Ovary (tissue), 9 donors: ENCODE results near the gene TMEM235. TPM values are rescaled to one million over a fixed set of nuclear protein-coding genes. Genes with fewer than 3 reads are reported as not detected.
A peak's percentile ranks its signal among the peaks of the same experiment; 100 is the strongest.
"Not testable (repeated sequence)": the region's sequence is repeated elsewhere in the genome, so short reads cannot be mapped to it uniquely, and the experiment has no call there.

Experiments
- DNase-seq, 5 donors: peaks; one replicate each; pipeline ENCODE4 v3.0.0-alpha.2; 2019 to 2020
- H3K27ac ChIP-seq, 2 donors: fragments of 200-600 bp; one replicate each; pipeline versions ENCODE4 v1.5.1 to v1.8.0; 2019 to 2022
- H3K27me3 ChIP-seq: fragments of 200-600 bp; one replicate; pipeline ENCODE4 v1.8.0; 2022
- H3K36me3 ChIP-seq: fragments of 200-600 bp; sonication (generic); one replicate; pipeline ENCODE4 v1.5.1; 2019
- H3K4me1 ChIP-seq: one replicate; pipeline ENCODE4 v1.8.1; 2013; ENCODE audit warnings: mild to moderate bottlenecking, moderate library complexity; ENCODE audit not compliant: insufficient read depth
- H3K4me3 ChIP-seq: fragments of 200-600 bp; sonication (generic); one replicate; pipeline ENCODE4 v1.5.1; 2017
- H3K9me3 ChIP-seq, 2 donors: fragments of 200-600 bp in 1 of 2; sonication (generic) in 1 of 2; one replicate each; pipeline versions ENCODE4 v1.5.1 to v1.8.1; 2013 to 2019; ENCODE audit warnings: mild to moderate bottlenecking in 1 of 2, moderate library complexity in 1 of 2
- EP300 ChIP-seq: sonication (generic); formaldehyde crosslinking; IDR thresholded peaks from one replicate; pipeline ENCODE4 v1.6.1; 2017; ENCODE audit warnings: antibody characterized with exemption
- POLR2A ChIP-seq: fragments of 450-650 bp; IDR thresholded peaks from one replicate; pipeline ENCODE4 v1.6.1; 2017; ENCODE audit warnings: antibody characterized with exemption, mild to moderate bottlenecking, moderate library complexity
- WGBS, 3 donors: extraction: QIAGEN DNeasy Blood & Tissue Kit in 1 of 3; methylation state at CpG; one replicate each; pipeline versions ENCODE4 v1.1.5 to v1.1.7; 2013 to 2017; 5-methylcytosine and 5-hydroxymethylcytosine counted together
- intact Hi-C, 4 donors: fragments of 100-400 bp; cut with DNase I; formaldehyde crosslinking; loops; one replicate each; pipeline versions ENCODE4 v1.11.0 to v1.15.1; 2022 to 2023
- polyA plus RNA-seq, 2 donors: library from polyadenylated mRNA; stranded (reverse); fragments of 200-250 nt in 1 of 2; fragments of 350-450 nt in 1 of 2; fragmentation: Illumina TruSeq in 1 of 2; extraction: RNeasy Lipid Tissue Mini Kit (QIAGEN cat#74804) in 1 of 2; gene quantifications; one replicate each; pipeline ENCODE4 v1.2.3, GENCODE V29; 2013 to 2014
- total RNA-seq, 7 donors: library from RNA; depleted of rRNA in 2 of 7; stranded (reverse); fragments of >200 nt in 2 of 7; fragmentation: NEBNext Ultra II Directional in 3 of 7; extraction: Animal tissue kit (Norgen Biotek cat#: 25700) in 3 of 7; gene quantifications; one replicate each; pipeline versions ENCODE4 v1.1.0 to v1.2.4, GENCODE V29; 2016 to 2023
- TF ChIP-seq, protein P1 (sequence below), 3 donors: fragments of 450-650 bp in 2 of 3; fragments of 200-600 bp in 1 of 3; IDR thresholded peaks; one replicate each; pipeline versions ENCODE4 v1.5.1 to v1.8.0; 2016 to 2022; ENCODE audit warnings: antibody characterized with exemption in 3 of 3, mild to moderate bottlenecking in 1 of 3
- donor health status: DM: no; HTN: no; CAD: no; lungs with moderate emphysema.
- donor health status: DM: no; HTN: no; CAD: no.
- donor health status: Bipolar disorder and iron deficiency.
- donor health status: DM: yes; HTN: yes; CAD: no.
- donor health status: DM: no; HTN: no; CAD: no.
- donor health status: DM: yes; HTN: yes; CAD: no.

Gene TMEM235
- total and polyA plus RNA-seq, 9 donors: 0.07 TPM; not detected in 8

DNA sequence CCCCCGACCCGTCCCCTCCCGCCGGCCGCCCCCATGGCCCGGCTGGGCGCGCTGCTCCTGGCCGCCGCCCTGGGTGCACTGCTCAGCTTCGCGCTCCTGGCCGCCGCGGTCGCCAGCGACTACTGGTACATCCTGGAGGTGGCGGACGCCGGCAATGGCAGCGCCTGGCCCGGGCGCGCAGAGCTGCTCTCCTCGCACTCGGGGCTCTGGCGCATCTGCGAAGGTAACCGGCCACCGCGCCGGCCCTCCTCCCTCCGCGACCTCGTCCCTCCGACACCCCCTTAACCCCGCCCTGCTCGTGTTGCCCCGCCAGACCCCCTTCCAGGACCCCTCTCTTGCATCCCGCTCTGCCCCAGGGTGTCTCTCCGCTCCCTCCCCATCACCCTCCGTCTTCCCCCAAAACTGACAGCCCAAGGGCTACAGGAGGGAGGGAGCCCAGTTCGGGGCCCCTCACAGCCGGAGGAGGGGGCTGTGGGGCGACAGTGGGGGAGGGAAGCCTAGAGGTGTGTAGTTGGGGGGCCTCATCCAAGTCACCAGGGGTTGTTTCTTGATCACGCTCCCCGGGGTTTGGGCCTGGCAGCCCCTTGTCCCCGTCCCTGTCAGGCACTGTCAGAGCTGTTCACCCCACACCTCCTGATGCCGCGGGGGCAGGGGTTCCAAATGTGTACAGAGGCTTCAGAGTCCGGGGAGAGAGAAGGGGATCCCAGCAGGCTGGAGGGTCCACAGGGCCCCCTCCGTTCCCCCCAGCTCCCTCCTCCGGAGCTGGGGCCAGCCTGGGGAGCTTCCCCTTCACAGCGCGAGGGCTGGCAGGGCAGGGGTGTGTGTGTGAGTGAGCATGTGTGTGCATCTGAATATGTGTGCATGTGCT is 794 bp downstream of the TMEM235 start:
- intact Hi-C loops: loop anchor here in 1 of 4 donors (2.0 kb wide), 1 partner anchor 19 kb away; no protein-coding TSS in a partner anchor
- 9 to 11% (median 9%) methylated on average over 21 to 55 of the region's 55 CpGs for WGBS, 3 donors
- peaks cover 3% of the 10 kb centered on the region for H3K4me1 ChIP-seq
- no peak for DNase-seq
- TF ChIP-seq, protein P1, sequence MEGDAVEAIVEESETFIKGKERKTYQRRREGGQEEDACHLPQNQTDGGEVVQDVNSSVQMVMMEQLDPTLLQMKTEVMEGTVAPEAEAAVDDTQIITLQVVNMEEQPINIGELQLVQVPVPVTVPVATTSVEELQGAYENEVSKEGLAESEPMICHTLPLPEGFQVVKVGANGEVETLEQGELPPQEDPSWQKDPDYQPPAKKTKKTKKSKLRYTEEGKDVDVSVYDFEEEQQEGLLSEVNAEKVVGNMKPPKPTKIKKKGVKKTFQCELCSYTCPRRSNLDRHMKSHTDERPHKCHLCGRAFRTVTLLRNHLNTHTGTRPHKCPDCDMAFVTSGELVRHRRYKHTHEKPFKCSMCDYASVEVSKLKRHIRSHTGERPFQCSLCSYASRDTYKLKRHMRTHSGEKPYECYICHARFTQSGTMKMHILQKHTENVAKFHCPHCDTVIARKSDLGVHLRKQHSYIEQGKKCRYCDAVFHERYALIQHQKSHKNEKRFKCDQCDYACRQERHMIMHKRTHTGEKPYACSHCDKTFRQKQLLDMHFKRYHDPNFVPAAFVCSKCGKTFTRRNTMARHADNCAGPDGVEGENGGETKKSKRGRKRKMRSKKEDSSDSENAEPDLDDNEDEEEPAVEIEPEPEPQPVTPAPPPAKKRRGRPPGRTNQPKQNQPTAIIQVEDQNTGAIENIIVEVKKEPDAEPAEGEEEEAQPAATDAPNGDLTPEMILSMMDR (IDR thresholded peaks at IDR 0.05): no peak
- TF ChIP-seq EP300: no peak
- TF ChIP-seq POLR2A: no peak
- no peaks in the 10 kb centered on the region for H3K9me3 ChIP-seq
- no peaks in the 10 kb centered on the region for H3K36me3 ChIP-seq
- H3K4me3 ChIP-seq: no peak overlapping the region
- no peak overlapping the region for H3K27ac ChIP-seq
- no peaks in the 10 kb centered on the region for H3K27me3 ChIP-seq

DNA sequence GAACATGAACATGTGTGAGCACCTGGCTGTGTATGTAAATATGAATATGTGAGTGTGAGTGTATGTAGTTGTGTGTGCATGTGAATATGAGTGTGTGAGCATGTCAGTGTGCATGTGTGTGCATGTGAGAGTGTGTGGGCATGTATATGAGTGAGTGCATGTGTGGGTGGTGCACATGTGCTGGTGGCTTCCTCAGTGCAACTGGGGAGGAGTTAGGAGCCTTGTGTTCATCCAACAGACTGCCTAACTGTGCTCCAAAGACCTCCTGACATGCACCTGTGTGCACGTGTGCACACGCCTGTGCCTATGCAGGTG is 1.4 kb downstream of the TMEM235 start:
- Histone ChIP-seq H3K4me1 (peaks cover 6% of the 10 kb centered on the region), H3K36me3 (no peaks in the 10 kb centered on the region), H3K27me3 (no peaks in the 10 kb centered on the region), H3K9me3 (no peaks in the 10 kb centered on the region), H3K27ac (no peak overlapping the region), H3K4me3 (no peak overlapping the region)
- DNase-seq: no peak
- WGBS, 3 donors: 83 to 86% (median 85%) methylated on average over 2 of the region's 2 CpGs
- TF ChIP-seq EP300 (no peak), POLR2A (no peak)
- TF ChIP-seq, protein P1 (IDR thresholded peaks at IDR 0.05): no peak
- intact Hi-C loops: loop anchor here in 1 of 4 donors (2.0 kb wide), 1 partner anchor 20 kb away; no protein-coding TSS in a partner anchor

DNA sequence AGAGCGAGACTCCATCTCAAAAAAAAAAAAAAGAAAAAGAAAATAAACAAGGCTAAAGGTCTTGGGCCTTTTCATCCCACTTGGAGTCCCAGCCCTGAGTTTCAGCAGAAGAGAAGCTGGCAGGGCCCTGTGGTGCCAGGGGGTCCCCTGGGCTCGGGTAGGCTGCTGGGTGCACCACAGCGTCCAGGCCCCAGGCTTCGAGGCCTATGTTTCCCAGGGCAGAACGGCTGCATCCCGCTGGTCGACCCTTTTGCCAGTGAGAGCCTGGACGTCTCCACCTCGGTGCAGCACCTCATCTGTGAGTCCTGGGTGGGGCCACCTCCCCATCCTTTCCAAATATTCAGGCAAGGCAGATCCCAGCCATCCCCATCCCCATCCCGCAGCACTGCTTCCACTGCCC is 2.2 kb downstream of the TMEM235 start:
- H3K36me3 ChIP-seq: no peaks in the 10 kb centered on the region
- DNase-seq: no peak
- H3K27me3 ChIP-seq: no peaks in the 10 kb centered on the region
- TF ChIP-seq POLR2A: no peak
- TF ChIP-seq, protein P1 (IDR thresholded peaks at IDR 0.05): no peak
- no peak for TF ChIP-seq EP300
- no peaks in the 10 kb centered on the region for H3K9me3 ChIP-seq
- intact Hi-C loops: loop anchor here in 1 of 4 donors (2.0 kb wide), 1 partner anchor 21 kb away; no protein-coding TSS in a partner anchor
- peaks cover 9% of the 10 kb centered on the region for H3K4me1 ChIP-seq
- no peak overlapping the region for H3K4me3 ChIP-seq
- WGBS, 3 donors: 91 to 96% (median 91%) methylated on average over 10 of the region's 10 CpGs
- H3K27ac ChIP-seq: no peak overlapping the region

DNA sequence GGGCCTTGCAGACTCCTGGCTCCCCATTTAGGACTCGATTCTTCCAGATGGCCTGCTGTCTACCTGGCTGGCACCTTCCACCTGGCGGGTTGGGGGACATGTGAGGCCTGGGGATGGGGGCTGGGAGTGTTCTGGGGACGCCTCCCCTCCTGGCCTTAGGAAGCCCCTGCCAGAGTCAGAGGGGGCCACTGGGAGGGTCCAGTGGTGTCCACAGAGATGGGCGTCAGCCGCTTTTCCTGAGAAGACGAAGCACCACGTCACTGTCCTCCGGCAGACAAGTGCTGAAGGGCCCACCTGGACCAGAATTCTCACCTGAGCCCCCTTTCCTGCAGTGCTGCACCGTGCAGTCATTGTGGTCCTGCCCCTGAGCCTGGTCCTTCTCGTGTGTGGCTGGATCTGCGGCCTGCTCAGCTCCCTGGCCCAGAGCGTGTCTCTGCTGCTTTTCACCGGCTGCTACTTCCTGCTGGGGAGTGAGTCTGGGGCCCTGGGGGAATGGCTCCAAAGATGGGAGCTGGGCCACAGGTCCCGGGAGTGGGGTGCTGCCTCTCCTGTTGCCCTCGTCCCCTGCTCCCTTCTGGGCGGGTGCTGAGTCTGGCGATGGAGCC is 2.9 kb downstream of the TMEM235 start:
- Histone ChIP-seq H3K27ac (no peak overlapping the region), H3K27me3 (no peaks in the 10 kb centered on the region), H3K36me3 (no peaks in the 10 kb centered on the region), H3K4me1 (peaks cover 9% of the 10 kb centered on the region), H3K9me3 (no peaks in the 10 kb centered on the region), H3K4me3 (no peak overlapping the region)
- TF ChIP-seq, protein P1 (IDR thresholded peaks at IDR 0.05): no peak
- TF ChIP-seq POLR2A (no peak), EP300 (no peak)
- DNase-seq: no peak
- 88 to 92% (median 91%) methylated on average over 16 to 17 of the region's 17 CpGs for WGBS, 3 donors
- intact Hi-C loops: no loop called here

DNA sequence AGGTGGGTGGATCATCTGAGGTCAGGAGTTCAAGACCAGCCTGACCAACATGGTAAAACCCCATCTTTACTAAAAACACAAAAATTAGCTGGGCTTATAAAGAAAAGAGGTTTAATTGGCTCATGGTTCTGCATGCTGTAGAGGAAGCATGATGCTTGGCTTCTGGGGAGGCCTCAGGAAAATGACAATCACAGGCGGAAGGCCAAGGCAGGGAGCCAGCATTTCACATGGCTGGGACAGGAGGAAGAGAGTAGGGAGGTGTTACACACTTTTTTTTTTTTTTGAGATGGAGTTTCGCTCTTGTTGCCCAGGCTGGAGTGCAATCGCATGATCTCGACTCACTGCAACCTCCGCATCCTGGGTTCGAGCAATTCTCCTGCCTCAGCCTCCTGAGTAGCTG is 3.6 kb downstream of the TMEM235 start:
- H3K27ac ChIP-seq, H3K36me3 ChIP-seq, H3K4me1 ChIP-seq, H3K27me3 ChIP-seq, H3K9me3 ChIP-seq, intact Hi-C loops, H3K4me3 ChIP-seq: not testable (repeated sequence)
- peak in 1 of 5 donors; percentile 46 for DNase-seq
- 86 to 89% (median 87%) methylated on average over 6 of the region's 6 CpGs for WGBS, 3 donors
